ENCODE results near the gene C3. TPM values are rescaled to one million over a fixed set of nuclear protein-coding genes. Genes with fewer than 3 reads are reported as not detected.

Gene C3
- total and polyA plus RNA-seq, 2 of the 13 experiments (the other 11 are each of a cell fraction or from before 2014, with no cell fraction given) = 1,455 to 6,272 TPM

DNA sequence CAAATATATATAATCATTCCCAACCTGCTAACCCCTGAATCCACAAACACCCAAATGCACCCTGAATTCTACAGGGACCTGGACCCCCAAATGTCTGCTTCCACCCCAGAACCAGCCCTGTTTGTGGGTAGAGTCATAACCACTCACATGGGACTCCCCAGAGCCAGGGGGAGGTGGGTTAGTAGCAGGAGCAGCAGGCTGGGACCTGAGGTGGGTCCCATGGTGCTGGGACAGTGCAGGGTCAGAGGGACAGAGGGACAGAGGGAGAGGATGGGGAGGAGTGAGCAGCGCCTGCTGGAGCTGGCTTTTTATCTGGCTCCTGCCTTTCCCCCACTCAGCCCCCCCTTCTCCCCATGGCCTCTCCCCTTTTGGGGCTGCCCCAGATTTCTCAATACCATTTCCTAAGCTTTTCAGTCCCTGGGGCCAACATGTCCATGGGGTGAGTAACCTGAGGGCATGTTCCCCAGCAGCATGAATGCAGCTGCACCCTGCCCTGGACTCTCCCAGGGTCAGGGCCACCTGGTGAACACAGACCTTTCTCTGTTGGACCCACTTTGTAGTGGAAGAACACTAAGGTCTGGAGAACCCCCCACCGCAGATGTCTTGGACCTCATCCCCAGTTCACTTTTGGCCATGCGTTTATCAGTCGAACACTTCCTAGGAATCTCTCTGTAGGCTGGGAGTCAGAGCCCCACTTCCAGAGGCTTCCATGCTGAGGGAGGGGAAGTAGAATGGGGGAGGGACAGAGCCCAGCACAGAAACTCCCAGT is at the start of gene C3 (continued):
- TF ChIP-seq, protein P1, sequence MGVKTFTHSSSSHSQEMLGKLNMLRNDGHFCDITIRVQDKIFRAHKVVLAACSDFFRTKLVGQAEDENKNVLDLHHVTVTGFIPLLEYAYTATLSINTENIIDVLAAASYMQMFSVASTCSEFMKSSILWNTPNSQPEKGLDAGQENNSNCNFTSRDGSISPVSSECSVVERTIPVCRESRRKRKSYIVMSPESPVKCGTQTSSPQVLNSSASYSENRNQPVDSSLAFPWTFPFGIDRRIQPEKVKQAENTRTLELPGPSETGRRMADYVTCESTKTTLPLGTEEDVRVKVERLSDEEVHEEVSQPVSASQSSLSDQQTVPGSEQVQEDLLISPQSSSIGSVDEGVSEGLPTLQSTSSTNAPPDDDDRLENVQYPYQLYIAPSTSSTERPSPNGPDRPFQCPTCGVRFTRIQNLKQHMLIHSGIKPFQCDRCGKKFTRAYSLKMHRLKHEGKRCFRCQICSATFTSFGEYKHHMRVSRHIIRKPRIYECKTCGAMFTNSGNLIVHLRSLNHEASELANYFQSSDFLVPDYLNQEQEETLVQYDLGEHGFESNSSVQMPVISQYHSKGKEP (CRISPR knock-in tag; IDR thresholded peaks at IDR 0.05) = peak; percentile 92
- TF ChIP-seq, protein P2, sequence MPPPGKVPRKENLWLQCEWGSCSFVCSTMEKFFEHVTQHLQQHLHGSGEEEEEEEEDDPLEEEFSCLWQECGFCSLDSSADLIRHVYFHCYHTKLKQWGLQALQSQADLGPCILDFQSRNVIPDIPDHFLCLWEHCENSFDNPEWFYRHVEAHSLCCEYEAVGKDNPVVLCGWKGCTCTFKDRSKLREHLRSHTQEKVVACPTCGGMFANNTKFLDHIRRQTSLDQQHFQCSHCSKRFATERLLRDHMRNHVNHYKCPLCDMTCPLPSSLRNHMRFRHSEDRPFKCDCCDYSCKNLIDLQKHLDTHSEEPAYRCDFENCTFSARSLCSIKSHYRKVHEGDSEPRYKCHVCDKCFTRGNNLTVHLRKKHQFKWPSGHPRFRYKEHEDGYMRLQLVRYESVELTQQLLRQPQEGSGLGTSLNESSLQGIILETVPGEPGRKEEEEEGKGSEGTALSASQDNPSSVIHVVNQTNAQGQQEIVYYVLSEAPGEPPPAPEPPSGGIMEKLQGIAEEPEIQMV (CRISPR knock-in tag; IDR thresholded peaks at IDR 0.05; ENCODE audit: low read depth) = peak; percentile 58; the same call in 1 of the 2 replicates
- TF ChIP-seq, protein P3, sequence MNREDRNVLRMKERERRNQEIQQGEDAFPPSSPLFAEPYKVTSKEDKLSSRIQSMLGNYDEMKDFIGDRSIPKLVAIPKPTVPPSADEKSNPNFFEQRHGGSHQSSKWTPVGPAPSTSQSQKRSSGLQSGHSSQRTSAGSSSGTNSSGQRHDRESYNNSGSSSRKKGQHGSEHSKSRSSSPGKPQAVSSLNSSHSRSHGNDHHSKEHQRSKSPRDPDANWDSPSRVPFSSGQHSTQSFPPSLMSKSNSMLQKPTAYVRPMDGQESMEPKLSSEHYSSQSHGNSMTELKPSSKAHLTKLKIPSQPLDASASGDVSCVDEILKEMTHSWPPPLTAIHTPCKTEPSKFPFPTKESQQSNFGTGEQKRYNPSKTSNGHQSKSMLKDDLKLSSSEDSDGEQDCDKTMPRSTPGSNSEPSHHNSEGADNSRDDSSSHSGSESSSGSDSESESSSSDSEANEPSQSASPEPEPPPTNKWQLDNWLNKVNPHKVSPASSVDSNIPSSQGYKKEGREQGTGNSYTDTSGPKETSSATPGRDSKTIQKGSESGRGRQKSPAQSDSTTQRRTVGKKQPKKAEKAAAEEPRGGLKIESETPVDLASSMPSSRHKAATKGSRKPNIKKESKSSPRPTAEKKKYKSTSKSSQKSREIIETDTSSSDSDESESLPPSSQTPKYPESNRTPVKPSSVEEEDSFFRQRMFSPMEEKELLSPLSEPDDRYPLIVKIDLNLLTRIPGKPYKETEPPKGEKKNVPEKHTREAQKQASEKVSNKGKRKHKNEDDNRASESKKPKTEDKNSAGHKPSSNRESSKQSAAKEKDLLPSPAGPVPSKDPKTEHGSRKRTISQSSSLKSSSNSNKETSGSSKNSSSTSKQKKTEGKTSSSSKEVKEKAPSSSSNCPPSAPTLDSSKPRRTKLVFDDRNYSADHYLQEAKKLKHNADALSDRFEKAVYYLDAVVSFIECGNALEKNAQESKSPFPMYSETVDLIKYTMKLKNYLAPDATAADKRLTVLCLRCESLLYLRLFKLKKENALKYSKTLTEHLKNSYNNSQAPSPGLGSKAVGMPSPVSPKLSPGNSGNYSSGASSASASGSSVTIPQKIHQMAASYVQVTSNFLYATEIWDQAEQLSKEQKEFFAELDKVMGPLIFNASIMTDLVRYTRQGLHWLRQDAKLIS (CRISPR knock-in tag; IDR thresholded peaks at IDR 0.05) = peak; percentile 99
- TF ChIP-seq CBX5 (CRISPR knock-in tag; IDR thresholded peaks at IDR 0.05; ENCODE audit: borderline replicate concordance) (peak; percentile 79; the same call in 1 of the 2 replicates), CC2D1A (CRISPR knock-in tag; IDR thresholded peaks at IDR 0.05) (0 out of 2 replicates have a peak, but pooled peaks have one; percentile 40), U2AF1 (optimal IDR thresholded peaks at IDR 0.05; ENCODE audit: low read depth, low read length) (peak; percentile 57), HOXA3 (CRISPR knock-in tag; IDR thresholded peaks at IDR 0.05) (peak; percentile 77), IRX3 (CRISPR knock-in tag; IDR thresholded peaks at IDR 0.05; ENCODE audit: borderline replicate concordance, low read depth) (no peak)
- TF ChIP-seq, protein P4, sequence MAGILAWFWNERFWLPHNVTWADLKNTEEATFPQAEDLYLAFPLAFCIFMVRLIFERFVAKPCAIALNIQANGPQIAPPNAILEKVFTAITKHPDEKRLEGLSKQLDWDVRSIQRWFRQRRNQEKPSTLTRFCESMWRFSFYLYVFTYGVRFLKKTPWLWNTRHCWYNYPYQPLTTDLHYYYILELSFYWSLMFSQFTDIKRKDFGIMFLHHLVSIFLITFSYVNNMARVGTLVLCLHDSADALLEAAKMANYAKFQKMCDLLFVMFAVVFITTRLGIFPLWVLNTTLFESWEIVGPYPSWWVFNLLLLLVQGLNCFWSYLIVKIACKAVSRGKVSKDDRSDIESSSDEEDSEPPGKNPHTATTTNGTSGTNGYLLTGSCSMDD (CRISPR knock-in tag; IDR thresholded peaks at IDR 0.05) = no peak
- TF ChIP-seq, protein P5, sequence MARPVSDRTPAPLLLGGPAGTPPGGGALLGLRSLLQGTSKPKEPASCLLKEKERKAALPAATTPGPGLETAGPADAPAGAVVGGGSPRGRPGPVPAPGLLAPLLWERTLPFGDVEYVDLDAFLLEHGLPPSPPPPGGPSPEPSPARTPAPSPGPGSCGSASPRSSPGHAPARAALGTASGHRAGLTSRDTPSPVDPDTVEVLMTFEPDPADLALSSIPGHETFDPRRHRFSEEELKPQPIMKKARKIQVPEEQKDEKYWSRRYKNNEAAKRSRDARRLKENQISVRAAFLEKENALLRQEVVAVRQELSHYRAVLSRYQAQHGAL (CRISPR knock-in tag; IDR thresholded peaks at IDR 0.05; ENCODE audit: not compliant biosample characterization) = peak; percentile 29
- TF ChIP-seq, protein P6, sequence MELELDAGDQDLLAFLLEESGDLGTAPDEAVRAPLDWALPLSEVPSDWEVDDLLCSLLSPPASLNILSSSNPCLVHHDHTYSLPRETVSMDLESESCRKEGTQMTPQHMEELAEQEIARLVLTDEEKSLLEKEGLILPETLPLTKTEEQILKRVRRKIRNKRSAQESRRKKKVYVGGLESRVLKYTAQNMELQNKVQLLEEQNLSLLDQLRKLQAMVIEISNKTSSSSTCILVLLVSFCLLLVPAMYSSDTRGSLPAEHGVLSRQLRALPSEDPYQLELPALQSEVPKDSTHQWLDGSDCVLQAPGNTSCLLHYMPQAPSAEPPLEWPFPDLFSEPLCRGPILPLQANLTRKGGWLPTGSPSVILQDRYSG (CRISPR knock-in tag; IDR thresholded peaks at IDR 0.05) = no peak
- TF ChIP-seq, protein P7, sequence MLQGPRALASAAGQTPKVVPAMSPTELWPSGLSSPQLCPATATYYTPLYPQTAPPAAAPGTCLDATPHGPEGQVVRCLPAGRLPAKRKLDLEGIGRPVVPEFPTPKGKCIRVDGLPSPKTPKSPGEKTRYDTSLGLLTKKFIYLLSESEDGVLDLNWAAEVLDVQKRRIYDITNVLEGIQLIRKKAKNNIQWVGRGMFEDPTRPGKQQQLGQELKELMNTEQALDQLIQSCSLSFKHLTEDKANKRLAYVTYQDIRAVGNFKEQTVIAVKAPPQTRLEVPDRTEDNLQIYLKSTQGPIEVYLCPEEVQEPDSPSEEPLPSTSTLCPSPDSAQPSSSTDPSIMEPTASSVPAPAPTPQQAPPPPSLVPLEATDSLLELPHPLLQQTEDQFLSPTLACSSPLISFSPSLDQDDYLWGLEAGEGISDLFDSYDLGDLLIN (CRISPR knock-in tag; IDR thresholded peaks at IDR 0.05; ENCODE audit: borderline replicate concordance) = no peak
- TF ChIP-seq, protein P8, sequence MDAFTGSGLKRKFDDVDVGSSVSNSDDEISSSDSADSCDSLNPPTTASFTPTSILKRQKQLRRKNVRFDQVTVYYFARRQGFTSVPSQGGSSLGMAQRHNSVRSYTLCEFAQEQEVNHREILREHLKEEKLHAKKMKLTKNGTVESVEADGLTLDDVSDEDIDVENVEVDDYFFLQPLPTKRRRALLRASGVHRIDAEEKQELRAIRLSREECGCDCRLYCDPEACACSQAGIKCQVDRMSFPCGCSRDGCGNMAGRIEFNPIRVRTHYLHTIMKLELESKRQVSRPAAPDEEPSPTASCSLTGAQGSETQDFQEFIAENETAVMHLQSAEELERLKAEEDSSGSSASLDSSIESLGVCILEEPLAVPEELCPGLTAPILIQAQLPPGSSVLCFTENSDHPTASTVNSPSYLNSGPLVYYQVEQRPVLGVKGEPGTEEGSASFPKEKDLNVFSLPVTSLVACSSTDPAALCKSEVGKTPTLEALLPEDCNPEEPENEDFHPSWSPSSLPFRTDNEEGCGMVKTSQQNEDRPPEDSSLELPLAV (CRISPR knock-in tag; conservative IDR thresholded peaks at IDR 0.05; ENCODE audit: low read depth) = no peak
